HepG2 (cell line): Measurements from ENCODE around the gene SDCCAG8. TPM values are rescaled to one million over a fixed set of nuclear protein-coding genes. Genes with fewer than 3 reads are reported as not detected.

Experiments
- ATAC-seq: fragments of 200-7000 bp; cut with Tn5 transposase; 3 replicates; pipeline ENCODE4 v1.9.1; 2020; ENCODE audit warnings: mild to moderate bottlenecking, moderate library complexity
- BruUV-seq: library from RNA; stranded (reverse); fragments of 400-500 nt; replicated peaks from 2 replicates; lab custom pipeline; 2021; lab: Mats Ljungman, UMichigan
- CTCF ChIA-PET: fragments of 300-600 bp; formaldehyde crosslinking; extraction: SDS; loops from one replicate; lab custom pipeline; 2021; ENCODE audit warnings: low total read pairs, inconsistent platforms, low intra/inter-chr PET ratio; lab: Yijun Ruan, JAX
- POLR2A ChIA-PET: fragments of 350-600 bp; sonication (Branson Sonifier 250); formaldehyde crosslinking; loops from one replicate; lab custom pipeline; 2020; ENCODE audit warnings: antibody characterized with exemption, inconsistent platforms; lab: Yijun Ruan, JAX
- DNase-seq: peaks from one replicate; pipeline ENCODE4 v3.0.0-alpha.2; 2015; ENCODE audit warnings: low spot score
- FAIRE-seq: peaks from 3 replicates; lab custom pipeline; 2011; peaks lifted over from hg19 to GRCh38; lab: Jason Lieb, UNC
- H2AFZ ChIP-seq: one replicate; pipeline ENCODE4 v1.6.1; 2011; ENCODE audit warnings: low read length, inconsistent platforms
- H3K27ac ChIP-seq: fragments of 300-600 bp; 3 replicates; pipeline ENCODE4 v1.8.0; 2011; ENCODE audit warnings: mixed run types, mild to moderate bottlenecking, mixed read lengths, low read length, inconsistent platforms; ENCODE audit not compliant: insufficient read depth; ENCODE audit errors: extremely low read length
- H3K27me3 ChIP-seq, 2 experiments: fragments of 200-600 bp in 1 of 2; 2 replicates in 1 of 2; 3 replicates in 1 of 2; pipeline versions ENCODE4 v1.6.0 to v1.8.0; 2011; ENCODE audit warnings: low read length in 2 of 2, mild to moderate bottlenecking in 2 of 2, moderate library complexity in 2 of 2, inconsistent platforms in 1 of 2; ENCODE audit not compliant: insufficient read depth in 2 of 2, control insufficient read depth in 1 of 2
- H3K36me3 ChIP-seq, 2 experiments: fragments of 200-600 bp in 1 of 2; replicated peaks in 1 of 2; 2 replicates in 1 of 2; 3 replicates in 1 of 2; pipeline versions ENCODE4 v1.5.1 to v1.8.0; 2011; ENCODE audit warnings: low read length in 2 of 2, inconsistent platforms in 1 of 2; ENCODE audit not compliant: insufficient read depth in 2 of 2, control insufficient read depth in 1 of 2
- H3K4me1 ChIP-seq: 2 replicates; pipeline ENCODE4 v1.5.1; 2012; ENCODE audit warnings: low read length, inconsistent platforms; ENCODE audit not compliant: insufficient read depth
- H3K4me2 ChIP-seq: 2 replicates; pipeline ENCODE4 v1.6.0; 2011; ENCODE audit warnings: low read depth, low read length, inconsistent platforms
- H3K4me3 ChIP-seq, 3 experiments: fragments of 200-600 bp in 1 of 3; sonication (generic), shearing (Covaris generic) in 1 of 3; replicated peaks in 1 of 3; 2 replicates each; pipeline ENCODE4 v1.5.1; 2011 to 2016; ENCODE audit warnings: low read length in 3 of 3, inconsistent platforms in 2 of 3, low read depth in 2 of 3, mild to moderate bottlenecking in 2 of 3, control low read depth in 1 of 3, mixed read lengths in 1 of 3; ENCODE audit not compliant: insufficient read depth in 1 of 3
- H3K79me2 ChIP-seq: one replicate; pipeline ENCODE4 v1.6.1; 2011; ENCODE audit warnings: low read length, inconsistent platforms; ENCODE audit not compliant: insufficient read depth
- H3K9ac ChIP-seq: 2 replicates; pipeline ENCODE4 v1.6.0; 2011; ENCODE audit warnings: mild to moderate bottlenecking, low read depth, low read length, inconsistent platforms; ENCODE audit not compliant: insufficient read depth
- H3K9me3 ChIP-seq: 2 replicates; pipeline ENCODE4 v1.5.1; 2012; ENCODE audit warnings: mild to moderate bottlenecking, low read length
- H4K20me1 ChIP-seq: 2 replicates; pipeline ENCODE4 v1.6.0; 2011; ENCODE audit warnings: inconsistent platforms, mild to moderate bottlenecking, low read length, moderate library complexity; ENCODE audit not compliant: insufficient read depth
- DBP ChIP-seq: sonication (generic); formaldehyde crosslinking; IDR thresholded peaks from 2 replicates; pipeline ENCODE4 v1.4.0; 2020; ENCODE audit warnings: missing genetic modification reagents; ENCODE audit errors: not compliant biosample characterization
- FOSL1 ChIP-seq: sonication (generic); formaldehyde crosslinking; IDR thresholded peaks from 2 replicates; pipeline ENCODE4 v1.9.0; 2021; ENCODE audit warnings: missing genetic modification reagents, borderline replicate concordance
- GATAD2A ChIP-seq: IDR thresholded peaks from 2 replicates; pipeline ENCODE4 v1.6.1; 2016
- IRX3 ChIP-seq: sonication (generic); formaldehyde crosslinking; IDR thresholded peaks from 2 replicates; pipeline ENCODE4 v1.8.1; 2023; ENCODE audit warnings: mild to moderate bottlenecking, low read depth, missing genetic modification reagents, borderline replicate concordance
- MAFG ChIP-seq: sonication (generic); formaldehyde crosslinking; IDR thresholded peaks from 2 replicates; pipeline ENCODE4 v1.5.1; 2020; ENCODE audit warnings: mild to moderate bottlenecking, missing genetic modification reagents
- MTA3 ChIP-seq: sonication (generic); formaldehyde crosslinking; IDR thresholded peaks from 2 replicates; pipeline ENCODE4 v1.4.0; 2020; ENCODE audit warnings: missing genetic modification reagents
- RBM39 ChIP-seq: fragments of 200-400 bp; formaldehyde crosslinking; IDR thresholded peaks from one replicate; pipeline ENCODE4 v1.6.1; 2018; ENCODE audit warnings: antibody characterized with exemption, mild to moderate bottlenecking, low read depth, low read length; ENCODE audit not compliant: poor library complexity, severe bottlenecking
- RFX1 ChIP-seq: fragments of 450-650 bp; IDR thresholded peaks from 2 replicates; pipeline ENCODE4 v1.6.1; 2017
- TOPORS ChIP-seq: sonication (generic); formaldehyde crosslinking; IDR thresholded peaks from 2 replicates; pipeline ENCODE4 v1.8.0; 2023; ENCODE audit warnings: mild to moderate bottlenecking, missing genetic modification reagents
- ZBTB46 ChIP-seq: sonication (generic); formaldehyde crosslinking; IDR thresholded peaks from 2 replicates; pipeline ENCODE4 v1.4.0; 2020; ENCODE audit warnings: mild to moderate bottlenecking, missing genetic modification reagents, borderline replicate concordance
- ZNF121 ChIP-seq: sonication (generic); formaldehyde crosslinking; IDR thresholded peaks from 2 replicates; pipeline ENCODE4 v1.5.0; 2020; ENCODE audit warnings: mild to moderate bottlenecking, missing genetic modification reagents
- ZNF138 ChIP-seq: sonication (generic); formaldehyde crosslinking; IDR thresholded peaks from 2 replicates; pipeline ENCODE4 v1.5.0; 2020; ENCODE audit warnings: mild to moderate bottlenecking, low read depth, missing genetic modification reagents
- ZNF547 ChIP-seq: sonication (generic); formaldehyde crosslinking; IDR thresholded peaks from 2 replicates; pipeline ENCODE4 v1.5.1; 2020; ENCODE audit warnings: mild to moderate bottlenecking, missing genetic modification reagents
- ZNF7 ChIP-seq: IDR thresholded peaks from 2 replicates; pipeline ENCODE4 v1.6.1; 2016; ENCODE audit warnings: missing biosample characterization, missing genetic modification reagents
- WGBS: methylation state at CpG from one replicate; pipeline ENCODE4 v1.1.6; 2017; ENCODE audit warnings: low lambda C conversion rate; 5-methylcytosine and 5-hydroxymethylcytosine counted together
- in situ Hi-C: cut with HindIII; loops from 2 replicates; pipeline ENCODE4 v1.10.0; 2017; ENCODE audit warnings: low pct_unique_long_range_greater_than_20kb; ENCODE audit not compliant: extremely low pct_ligation_motif_present
- intact Hi-C: fragments of 100-400 bp; cut with micrococcal nuclease; formaldehyde crosslinking; loops from one replicate; pipeline ENCODE4 v1.10.0; 2022; ENCODE audit not compliant: unreplicated experiment
- polyA plus RNA-seq, 8 experiments: library from polyadenylated mRNA; depleted of rRNA in 3 of 8; stranded (reverse) in 7 of 8; unstranded in 1 of 8; fragments of >200 nt; fragmentation: Illumina TruSeq in 4 of 8; extraction: Trizol in 4 of 8; gene quantifications; 2 replicates each; pipeline versions ENCODE4 v1.2.1 to v1.2.3, GENCODE V29; 2011 to 2016; ENCODE audit warnings: low read depth in 4 of 8, missing spikeins in 1 of 8, mixed read lengths in 1 of 8; ENCODE audit not compliant: insufficient read depth in 1 of 8
- total RNA-seq, 5 experiments: library from RNA; depleted of rRNA; stranded (reverse); fragments of >200 nt; fragmentation: Illumina TruSeq; extraction: Trizol; gene quantifications; 2 replicates each; pipeline ENCODE4 v1.2.3, GENCODE V29; 2016; ENCODE audit warnings: low read depth in 1 of 5
- TF ChIP-seq, protein P1 (sequence below): sonication (generic); formaldehyde crosslinking; IDR thresholded peaks from 2 replicates; pipeline ENCODE4 v1.4.0; 2020; ENCODE audit warnings: mild to moderate bottlenecking, missing genetic modification reagents
- TF ChIP-seq, protein P2 (sequence below): IDR thresholded peaks from 2 replicates; pipeline ENCODE4 v1.6.1; 2016; ENCODE audit warnings: missing genetic modification reagents, missing compliant biosample characterization
- TF ChIP-seq, protein P3 (sequence below): sonication (generic); formaldehyde crosslinking; conservative IDR thresholded peaks from 2 replicates; pipeline ENCODE4 v1.8.1; 2023; ENCODE audit warnings: missing genetic modification reagents

The SDCCAG8 gene
- total and polyA plus RNA-seq, 2 of the 13 experiments (the other 11 are each of a cell fraction or from before 2014, with no cell fraction given) = 9.5 to 13.4 TPM

DNA sequence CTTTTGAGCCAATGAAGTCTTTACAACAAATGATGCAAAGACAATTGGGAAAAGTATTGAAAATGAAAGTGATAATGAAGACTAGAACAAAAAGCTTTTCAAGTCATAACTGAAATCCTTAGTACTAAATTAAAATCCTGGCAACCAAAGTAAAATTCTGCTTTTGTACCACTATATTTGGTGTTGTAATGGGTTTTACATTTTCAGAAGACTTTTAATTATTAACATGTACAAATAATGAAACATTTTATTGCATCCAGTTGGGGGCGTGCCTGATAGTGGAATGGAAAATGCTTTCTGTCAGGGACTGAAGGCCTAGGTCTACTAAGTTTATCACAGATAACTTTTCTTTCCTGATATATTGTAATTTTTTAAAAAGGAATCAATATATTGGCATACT is 89.4 kb downstream of the SDCCAG8 start:
- H3K79me2 ChIP-seq = no peaks in the 10 kb centered on the region
- no peak overlapping the region for H3K4me3 ChIP-seq
- in situ Hi-C loops (loop anchor here (10.0 to 25.0 kb wide), 2 partner anchors 400 to 883 kb away; no protein-coding TSS in a partner anchor), intact Hi-C loops (loop anchor here (2.0 to 10.0 kb wide), 2 partner anchors 64 to 160 kb away; no protein-coding TSS in a partner anchor)
- H3K27me3 ChIP-seq = no peaks in the 10 kb centered on the region; a peak in 1 of 5 replicates
- H3K36me3 ChIP-seq = no peaks in the 10 kb centered on the region
- H4K20me1 ChIP-seq = no peaks in the 10 kb centered on the region
- H3K4me2 ChIP-seq = no peak overlapping the region
- FAIRE-seq = no peak
- no peak overlapping the region for H3K9ac ChIP-seq
- no peaks in the 10 kb centered on the region for H3K9me3 ChIP-seq
- CTCF ChIA-PET = interaction anchor here (3.7 kb wide), 1 partner anchor 403 kb away, joined by 33 read pairs; no protein-coding TSS in a partner anchor
- H3K27ac ChIP-seq = no peak overlapping the region
- no peak overlapping the region for H2AFZ ChIP-seq
- TF ChIP-seq ZNF7 (no peak), TOPORS (CRISPR knock-in tag) (no peak), ZNF121 (CRISPR knock-in tag) (no peak), ZNF547 (CRISPR knock-in tag) (no peak), GATAD2A (CRISPR knock-in tag) (no peak), MAFG (no peak), IRX3 (no peak), FOSL1 (no peak), RFX1 (no peak), RBM39 (no peak), ZBTB46 (no peak), DBP (CRISPR knock-in tag) (no peak), ZNF138 (no peak), MTA3 (CRISPR knock-in tag) (no peak)
- TF ChIP-seq, protein P1, sequence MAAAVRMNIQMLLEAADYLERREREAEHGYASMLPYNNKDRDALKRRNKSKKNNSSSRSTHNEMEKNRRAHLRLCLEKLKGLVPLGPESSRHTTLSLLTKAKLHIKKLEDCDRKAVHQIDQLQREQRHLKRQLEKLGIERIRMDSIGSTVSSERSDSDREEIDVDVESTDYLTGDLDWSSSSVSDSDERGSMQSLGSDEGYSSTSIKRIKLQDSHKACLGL (CRISPR knock-in tag) = no peak
- TF ChIP-seq, protein P2, sequence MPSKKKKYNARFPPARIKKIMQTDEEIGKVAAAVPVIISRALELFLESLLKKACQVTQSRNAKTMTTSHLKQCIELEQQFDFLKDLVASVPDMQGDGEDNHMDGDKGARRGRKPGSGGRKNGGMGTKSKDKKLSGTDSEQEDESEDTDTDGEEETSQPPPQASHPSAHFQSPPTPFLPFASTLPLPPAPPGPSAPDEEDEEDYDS (CRISPR knock-in tag) = no peak
- TF ChIP-seq, protein P3, sequence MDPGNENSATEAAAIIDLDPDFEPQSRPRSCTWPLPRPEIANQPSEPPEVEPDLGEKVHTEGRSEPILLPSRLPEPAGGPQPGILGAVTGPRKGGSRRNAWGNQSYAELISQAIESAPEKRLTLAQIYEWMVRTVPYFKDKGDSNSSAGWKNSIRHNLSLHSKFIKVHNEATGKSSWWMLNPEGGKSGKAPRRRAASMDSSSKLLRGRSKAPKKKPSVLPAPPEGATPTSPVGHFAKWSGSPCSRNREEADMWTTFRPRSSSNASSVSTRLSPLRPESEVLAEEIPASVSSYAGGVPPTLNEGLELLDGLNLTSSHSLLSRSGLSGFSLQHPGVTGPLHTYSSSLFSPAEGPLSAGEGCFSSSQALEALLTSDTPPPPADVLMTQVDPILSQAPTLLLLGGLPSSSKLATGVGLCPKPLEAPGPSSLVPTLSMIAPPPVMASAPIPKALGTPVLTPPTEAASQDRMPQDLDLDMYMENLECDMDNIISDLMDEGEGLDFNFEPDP (CRISPR knock-in tag) = no peak
- TF ChIP-seq, all 625 proteins: peak for 0
- no peak for DNase-seq
- no TSS peak for BruUV-seq
- POLR2A ChIA-PET = no interaction called here
- no peaks in the 10 kb centered on the region for H3K4me1 ChIP-seq
- WGBS = 100% methylated on average over 1 of the region's 1 CpG
- no peak for ATAC-seq
